NCI-H1105 treated with DMSO at 0.1 percent for 48 hours (cell line): Measurements from ENCODE around the gene EMC1.
"Not testable (repeated sequence)": the region's sequence is repeated elsewhere in the genome, so short reads cannot be mapped to it uniquely, and the experiment has no call there.

Experiments
- DNase-seq: peaks from one replicate; lab custom pipeline; 2025; lab: John Stamatoyannopoulos, UW

Gene EMC1

GRCh38 chr1:19189270-19189669, 62.1 kb downstream of the EMC1 start:
- DNase-seq, result no peak

DNA sequence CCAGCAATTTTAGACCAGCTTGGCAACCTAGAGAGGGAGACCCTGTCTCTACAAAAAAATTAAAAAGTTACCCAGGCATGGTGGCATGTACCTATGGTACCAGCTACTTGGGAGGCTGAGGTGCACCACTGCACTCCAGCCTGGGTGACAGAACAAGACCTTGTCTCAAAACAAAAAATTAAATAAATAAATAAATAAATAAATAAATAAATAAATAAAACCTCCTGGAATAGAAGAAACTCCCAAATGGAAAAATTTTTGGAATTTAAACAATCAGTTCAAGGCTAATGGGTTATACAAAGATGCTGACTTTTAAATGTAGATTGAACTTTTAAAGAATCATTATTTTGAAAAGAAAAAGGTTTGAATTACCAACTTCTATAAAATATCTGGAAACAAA, 63.5 kb downstream of the EMC1 start:
- no peak for DNase-seq

DNA sequence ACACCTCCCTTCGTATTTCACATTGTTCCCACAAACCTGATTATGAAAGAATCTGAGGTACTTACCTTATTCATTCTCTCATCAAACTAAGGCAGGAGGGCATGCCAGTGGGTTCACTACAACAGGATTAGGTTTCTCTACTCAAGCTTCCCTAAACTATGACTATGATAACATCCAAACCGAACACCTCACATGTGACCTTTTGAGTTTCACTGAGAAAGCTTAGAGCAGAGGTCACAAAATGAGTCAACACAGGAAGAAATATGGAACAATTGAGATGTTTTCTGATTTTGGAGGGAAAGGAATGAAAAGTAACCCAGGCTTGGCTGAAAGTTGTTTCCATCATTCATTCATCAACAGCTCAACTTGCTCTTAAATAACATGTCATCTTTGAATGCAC, 65.3 kb downstream of the EMC1 start:
- DNase-seq, result no peak

DNA sequence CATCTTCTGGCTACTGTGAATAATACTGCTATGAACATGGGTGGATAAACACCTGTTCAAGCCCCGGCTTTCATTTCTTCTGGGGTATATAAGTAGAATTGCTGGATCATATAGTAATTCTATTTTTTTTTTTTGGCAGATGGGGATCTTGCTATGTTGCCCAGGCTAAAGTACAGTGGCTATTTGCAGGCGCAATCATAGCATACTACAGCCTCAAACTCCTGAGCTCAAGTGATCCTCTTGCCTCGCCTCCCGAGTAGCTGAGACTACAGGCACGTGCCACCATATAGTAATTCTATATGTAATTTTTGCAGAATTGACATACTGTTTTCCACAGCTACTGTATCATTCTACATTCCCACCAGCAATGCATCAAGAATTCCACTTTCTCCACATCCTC, 69.1 kb downstream of the EMC1 start:
- no peak for DNase-seq

GRCh38 chr1:19180265-19180657, 71.1 kb downstream of the EMC1 start:
- not testable (repeated sequence) for DNase-seq

DNA sequence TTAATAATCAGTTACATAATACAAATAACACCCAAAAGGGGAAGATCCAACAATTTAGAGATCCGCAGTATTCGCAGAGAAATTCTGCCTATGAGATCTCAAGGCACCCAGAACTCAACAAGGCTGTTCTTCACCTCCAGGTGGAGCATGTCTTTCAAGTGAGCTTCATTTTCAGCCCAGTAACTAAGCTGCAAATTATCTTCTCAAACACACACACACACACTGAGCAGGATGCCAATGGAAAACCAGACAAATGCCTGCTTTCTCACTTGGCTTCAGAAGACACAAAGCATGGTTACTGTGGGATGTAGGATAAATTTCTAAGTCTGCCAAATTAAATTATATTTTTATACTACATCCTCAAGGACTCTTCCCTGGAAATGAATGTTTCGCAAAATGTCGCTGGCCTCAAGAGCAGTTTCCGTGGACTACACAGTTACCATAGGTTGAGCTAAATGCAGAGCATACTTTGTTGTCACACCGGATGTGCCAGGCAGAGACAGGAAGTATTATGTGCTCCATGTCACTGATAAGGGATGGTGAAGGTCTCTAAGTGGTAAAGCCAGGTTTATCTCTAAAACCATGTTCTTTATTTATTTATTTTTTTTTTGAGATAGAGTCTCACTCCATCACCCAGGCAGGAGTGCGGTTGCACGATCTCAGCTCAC, 71.6 kb downstream of the EMC1 start:
- no peak for DNase-seq

DNA sequence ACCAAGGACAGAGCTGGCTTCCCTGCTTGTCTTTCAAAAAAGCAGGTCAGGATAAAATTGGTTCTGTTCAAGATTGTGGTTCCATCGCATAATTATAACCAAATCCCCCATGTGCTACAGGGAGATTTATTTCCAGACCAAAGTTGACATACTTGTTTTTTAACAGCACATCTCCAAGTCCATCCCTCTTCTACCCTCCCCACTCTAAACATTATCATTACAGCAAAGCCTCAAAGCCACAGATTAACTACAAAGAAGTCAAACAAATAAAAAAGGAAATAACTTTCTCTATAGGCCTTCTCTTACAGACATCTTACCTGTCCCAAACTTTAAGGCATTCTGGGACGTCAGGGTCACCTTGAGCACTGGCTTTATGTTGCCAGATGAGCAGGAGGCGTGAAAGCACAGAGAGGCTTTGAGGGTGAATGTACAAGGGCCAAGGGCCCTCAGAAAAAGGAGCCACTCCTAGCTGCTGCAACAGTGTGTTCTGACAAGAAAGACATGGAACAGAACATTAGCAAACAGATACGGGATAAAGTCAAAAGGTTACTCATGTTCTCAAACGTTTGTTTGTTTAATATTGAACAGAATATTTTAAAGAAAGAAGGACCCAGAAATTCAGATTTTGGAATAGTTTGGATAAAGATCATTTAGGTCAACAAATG, 72.5 kb downstream of the EMC1 start:
- no peak for DNase-seq

- no peak for DNase-seq
These were observed 73.5 kb downstream of the EMC1 start for GRCh38 chr1:19177811-19178210.

DNA sequence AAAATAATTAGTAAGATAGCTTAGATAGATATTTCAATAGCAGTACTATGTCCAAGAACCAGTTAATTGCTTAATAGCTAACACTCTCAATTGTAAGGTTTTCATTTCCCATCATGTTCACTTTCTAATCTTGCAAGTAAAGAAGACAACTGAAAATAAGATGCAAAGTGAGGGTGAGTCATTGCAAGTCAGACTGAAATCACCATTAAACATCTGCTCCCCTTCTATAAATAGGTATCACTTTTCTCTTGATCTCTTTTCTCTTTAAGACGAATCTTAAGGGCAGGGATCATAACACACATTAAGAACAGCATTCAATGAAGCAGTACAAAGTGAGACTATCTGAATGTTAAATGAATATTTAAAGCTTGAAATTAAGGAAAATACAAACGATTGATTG, 81.7 kb downstream of the EMC1 start:
- no peak for DNase-seq

GRCh38 chr1:19167140-19167539, 84.2 kb downstream of the EMC1 start:
- no peak for DNase-seq

DNA sequence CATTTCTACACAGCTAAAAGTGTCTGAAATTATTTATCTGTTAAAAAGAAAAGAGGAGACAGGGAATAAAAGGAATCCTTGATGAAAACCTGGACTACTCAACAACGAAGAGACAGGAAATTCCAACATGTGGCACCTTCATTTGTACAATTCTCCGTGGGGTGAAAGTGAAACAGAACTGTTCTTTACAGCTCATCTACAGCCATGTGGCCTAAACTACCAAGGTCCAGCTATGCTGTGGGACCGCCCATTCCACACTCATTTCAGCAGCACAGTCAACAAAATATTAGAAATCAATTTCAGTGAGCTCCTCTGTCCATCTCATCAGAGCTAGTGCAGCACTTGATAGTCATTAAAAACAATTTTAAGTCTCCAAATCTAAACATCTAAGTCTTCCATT, 85.3 kb downstream of the EMC1 start:
- DNase-seq, result no peak
